ENCODE data around the gene DENND1A.

- no peak for TF ChIP-seq REST (IDR thresholded peaks at IDR 0.05; ENCODE audit: insufficient read depth in 1 of 2, low read depth in 2 of 2, low read length in 2 of 2)
- TF ChIP-seq POLR2AphosphoS5 (IDR thresholded peaks at IDR 0.05; ENCODE audit: low read depth, low read length), result no peak
- TF ChIP-seq FOXP2 (optimal IDR thresholded peaks at IDR 0.05; ENCODE audit: borderline replicate concordance, extremely low read depth, extremely low read length, insufficient read depth), result no peak
These were observed 518.7 kb downstream of the DENND1A start for GRCh38 chr9:123411191-123411590.

Measured in PFSK-1 (cell line).